CD4-positive, alpha-beta T cell (primary cell): Measurements from ENCODE around the gene HSD17B10. TPM values are rescaled to one million over a fixed set of nuclear protein-coding genes. Genes with fewer than 3 reads are reported as not detected.

ENCODE experiments used
- ATAC-seq: fragments of 200-7000 bp; cut with Tn5 transposase; one replicate; pipeline ENCODE4 v1.10.0; 2022; ENCODE audit warnings: mild to moderate bottlenecking; ENCODE audit not compliant: poor library complexity
- CTCF ChIA-PET: fragments of 350-600 bp; sonication (Branson Sonifier 250); formaldehyde crosslinking; loops from one replicate; lab custom pipeline; 2021; ENCODE audit warnings: antibody characterized with exemption, inconsistent platforms; lab: Charles Lee
- POLR2A ChIA-PET: fragments of 350-600 bp; sonication (Branson Sonifier 250); formaldehyde crosslinking; loops from one replicate; lab custom pipeline; 2021; ENCODE audit warnings: antibody characterized with exemption, inconsistent platforms; lab: Charles Lee
- DNase-seq, 14 experiments: peaks; one replicate each; pipeline ENCODE4 v3.0.0-alpha.2; 2013 to 2020; ENCODE audit warnings: mixed read lengths in 2 of 14
- H3K27ac ChIP-seq, 2 donors: one replicate each; pipeline versions ENCODE4 v1.5.1 to v1.7.0; 2013; ENCODE audit warnings: low read length in 2 of 2, low read depth in 1 of 2, mild to moderate bottlenecking in 1 of 2
- H3K27me3 ChIP-seq, 2 experiments: 1 replicate in 1 of 2; 2 replicates in 1 of 2; pipeline versions ENCODE4 v1.6.1 to v1.7.0; 2013; ENCODE audit warnings: low read length in 2 of 2, control low read depth in 1 of 2, mild to moderate bottlenecking in 1 of 2, moderate library complexity in 1 of 2; ENCODE audit not compliant: insufficient read depth in 2 of 2, control insufficient read depth in 1 of 2
- H3K36me3 ChIP-seq: one replicate; pipeline ENCODE4 v1.6.1; 2013; ENCODE audit warnings: low read length, control low read depth; ENCODE audit not compliant: insufficient read depth
- H3K4me1 ChIP-seq: one replicate; pipeline ENCODE4 v1.6.1; 2013; ENCODE audit warnings: low read length, control low read depth; ENCODE audit not compliant: insufficient read depth
- H3K4me3 ChIP-seq: one replicate; pipeline ENCODE4 v1.5.1; 2013; ENCODE audit warnings: mild to moderate bottlenecking, low read length, moderate library complexity
- H3K9me3 ChIP-seq, 2 experiments: 1 replicate in 1 of 2; 2 replicates in 1 of 2; pipeline versions ENCODE4 v1.6.1 to v1.7.0; 2013; ENCODE audit warnings: low read length in 2 of 2, mild to moderate bottlenecking in 2 of 2, control low read depth in 1 of 2, moderate library complexity in 1 of 2; ENCODE audit not compliant: control insufficient read depth in 1 of 2, insufficient read depth in 1 of 2
- H3K27ac Mint-ChIP-seq: one replicate; pipeline ENCODE4 v1.8.0; 2020; ENCODE audit warnings: mixed read lengths
- H3K27me3 Mint-ChIP-seq: one replicate; pipeline ENCODE4 v1.8.0; 2021; ENCODE audit warnings: mixed read lengths
- H3K36me3 Mint-ChIP-seq: one replicate; pipeline ENCODE4 v1.8.0; 2021; ENCODE audit warnings: low read depth, mixed read lengths
- H3K4me1 Mint-ChIP-seq: one replicate; pipeline ENCODE4 v1.8.0; 2021; ENCODE audit warnings: low read depth, mixed read lengths
- H3K4me3 Mint-ChIP-seq: one replicate; pipeline ENCODE4 v1.8.0; 2020; ENCODE audit warnings: mild to moderate bottlenecking, mixed read lengths
- H3K9me3 Mint-ChIP-seq: one replicate; pipeline ENCODE4 v1.8.0; 2020; ENCODE audit warnings: mixed read lengths
- CTCF ChIP-seq: fragments of 200-600 bp; IDR thresholded peaks from one replicate; pipeline ENCODE4 v1.8.0; 2022; ENCODE audit warnings: antibody characterized with exemption, mild to moderate bottlenecking
- intact Hi-C, 2 experiments: fragments of 100-400 bp; cut with DNase I in 1 of 2; cut with micrococcal nuclease in 1 of 2; formaldehyde crosslinking; loops; one replicate each; pipeline versions ENCODE4 v1.15.1 to v1.9.0; 2023 to 2025; cut with DNase I, micrococcal nuclease
- microRNA-seq: library from miRNA; unstranded; fragments of <30 nt; microRNA quantifications from one replicate; pipeline ENCODE4 v1.2.0, GENCODE V29; 2021; ENCODE audit warnings: borderline microRNAs expressed, borderline replicate concordance
- total RNA-seq, 174 experiments: library from RNA in 2 of 174; stranded (reverse) in 2 of 174; gene quantifications; one replicate each; pipeline ENCODE4 v1.2.3 and lab custom pipeline; 2021 to 2026

The HSD17B10 gene
- total RNA-seq, 2 experiments from 2014 or later = 27.0 to 28.6 TPM

- Mint-ChIP-seq H3K27me3 (no peaks in the 10 kb centered on the region), H3K9me3 (no peaks in the 10 kb centered on the region), H3K4me1 (no peaks in the 10 kb centered on the region), H3K27ac (no peak overlapping the region), H3K36me3 (peaks cover 69% of the 10 kb centered on the region), H3K4me3 (no peak overlapping the region)
- no peaks in the 10 kb centered on the region for H3K27me3 ChIP-seq
- H3K36me3 ChIP-seq = peaks cover 44% of the 10 kb centered on the region
- no peaks in the 10 kb centered on the region for H3K9me3 ChIP-seq
- ChIA-PET CTCF (no interaction called here), POLR2A (no interaction called here)
- H3K27ac ChIP-seq = no peak overlapping the region
- no peak for TF ChIP-seq CTCF
- no peaks in the 10 kb centered on the region for H3K4me1 ChIP-seq
- DNase-seq = no peak
- intact Hi-C loops = no loop called here
- no peak for ATAC-seq
- no peak overlapping the region for H3K4me3 ChIP-seq
These were observed 38.4 kb downstream of the HSD17B10 start for GRCh38 chrX:53395605-53396298.

GRCh38 chrX:53383376-53384076 lies 50.6 kb downstream of the HSD17B10 start:
- no peaks in the 10 kb centered on the region for H3K4me1 Mint-ChIP-seq
- POLR2A ChIA-PET = no interaction called here
- H3K27ac ChIP-seq = no peak overlapping the region
- H3K4me3 Mint-ChIP-seq = no peak overlapping the region
- ATAC-seq (no peak), DNase-seq (no peak)
- H3K9me3 Mint-ChIP-seq = no peaks in the 10 kb centered on the region
- no peak overlapping the region for H3K27ac Mint-ChIP-seq
- intact Hi-C loops = no loop called here
- H3K36me3 Mint-ChIP-seq = peaks cover 73% of the 10 kb centered on the region
- H3K36me3 ChIP-seq = peaks cover 63% of the 10 kb centered on the region
- no peak for TF ChIP-seq CTCF
- CTCF ChIA-PET = no interaction called here
- no peak overlapping the region for H3K4me3 ChIP-seq
- no peaks in the 10 kb centered on the region for H3K4me1 ChIP-seq
- no peaks in the 10 kb centered on the region for H3K9me3 ChIP-seq
- H3K27me3 Mint-ChIP-seq = no peaks in the 10 kb centered on the region
- H3K27me3 ChIP-seq = no peaks in the 10 kb centered on the region

Small RNAs within 50 kb of the gene (microRNA-seq; reads per million reads assigned to microRNA genes)
- gene MIR6857 = not detected

Other genes starting within 250 kb of the HSD17B10 start
- 100 to 1,000 TPM; 236 to 237 TPM for gene KDM5C, start 209.2 kb downstream of the HSD17B10 start, total RNA-seq
- gene IQSEC2, start 152.8 kb downstream of the HSD17B10 start, total RNA-seq = 1 to 10 TPM in 1 of 2 experiments, under 1 TPM in 1; 0.85 to 2.2 TPM
- gene SMC1A, start 11.7 kb downstream of the HSD17B10 start, total RNA-seq = 10 to 100 TPM; 25.5 to 28.6 TPM
- gene RIBC1, start 11.5 kb downstream of the HSD17B10 start, total RNA-seq = 1 to 10 TPM; 2.5 to 2.6 TPM